H54 (cell line): ENCODE measurements around the gene TRIM56.

Experiments used
- DNase-seq: peaks from one replicate; pipeline ENCODE4 v3.0.0; 2011; ENCODE audit warnings: low spot score, mixed read lengths; ENCODE audit not compliant: insufficient read length
- FAIRE-seq: peaks from 3 replicates; lab custom pipeline; 2011; peaks lifted over from hg19 to GRCh38; lab: Jason Lieb, UNC
- POLR2A ChIP-seq: IDR thresholded peaks from 2 replicates; pipeline ENCODE4 v1.6.1; 2011; ENCODE audit warnings: low read depth, mild to moderate bottlenecking, low read length

TRIM56 gene

DNA sequence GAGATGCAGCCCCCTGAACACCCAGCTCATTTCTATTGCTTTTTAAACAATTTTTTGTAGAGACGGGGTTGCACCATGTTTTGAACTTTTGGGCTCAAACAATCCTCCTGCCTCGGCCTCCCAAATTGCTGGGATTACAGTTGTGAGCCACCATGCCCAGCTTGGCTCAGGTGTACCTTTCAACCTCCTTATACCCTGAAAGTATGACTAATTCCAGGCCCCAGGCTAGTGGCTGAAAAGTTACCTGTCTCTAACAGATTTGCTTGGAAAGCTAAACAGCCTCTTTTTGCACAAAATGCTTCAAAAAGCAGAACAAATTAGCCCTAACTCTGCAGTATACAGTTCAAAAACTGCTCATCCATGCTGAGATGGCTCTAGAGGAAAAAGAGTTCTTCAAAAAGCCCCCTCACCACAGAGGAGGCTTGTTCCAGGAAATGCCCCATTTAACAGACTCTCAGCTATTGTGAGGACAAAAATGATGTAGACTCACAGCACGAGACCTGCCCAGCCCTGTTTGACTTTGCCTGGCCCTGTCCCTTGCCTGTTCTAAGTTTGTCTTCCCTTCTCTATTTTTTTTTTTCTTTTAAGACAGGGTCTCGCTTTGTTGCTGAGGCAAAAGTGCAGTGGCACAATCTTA is 55.6 kb downstream of the TRIM56 start:
- no peak for TF ChIP-seq POLR2A
- no peak for DNase-seq
- FAIRE-seq, result no peak
